ENCODE measurements around the gene IFNGR2. TPM values are rescaled to one million over a fixed set of nuclear protein-coding genes. Genes with fewer than 3 reads are reported as not detected.
A peak's percentile ranks its signal among the peaks of the same experiment; 100 is the strongest.

Gene IFNGR2
- total and polyA plus RNA-seq, 2 donors from 2014 or later: 57.6 to 68.3 TPM

DNA sequence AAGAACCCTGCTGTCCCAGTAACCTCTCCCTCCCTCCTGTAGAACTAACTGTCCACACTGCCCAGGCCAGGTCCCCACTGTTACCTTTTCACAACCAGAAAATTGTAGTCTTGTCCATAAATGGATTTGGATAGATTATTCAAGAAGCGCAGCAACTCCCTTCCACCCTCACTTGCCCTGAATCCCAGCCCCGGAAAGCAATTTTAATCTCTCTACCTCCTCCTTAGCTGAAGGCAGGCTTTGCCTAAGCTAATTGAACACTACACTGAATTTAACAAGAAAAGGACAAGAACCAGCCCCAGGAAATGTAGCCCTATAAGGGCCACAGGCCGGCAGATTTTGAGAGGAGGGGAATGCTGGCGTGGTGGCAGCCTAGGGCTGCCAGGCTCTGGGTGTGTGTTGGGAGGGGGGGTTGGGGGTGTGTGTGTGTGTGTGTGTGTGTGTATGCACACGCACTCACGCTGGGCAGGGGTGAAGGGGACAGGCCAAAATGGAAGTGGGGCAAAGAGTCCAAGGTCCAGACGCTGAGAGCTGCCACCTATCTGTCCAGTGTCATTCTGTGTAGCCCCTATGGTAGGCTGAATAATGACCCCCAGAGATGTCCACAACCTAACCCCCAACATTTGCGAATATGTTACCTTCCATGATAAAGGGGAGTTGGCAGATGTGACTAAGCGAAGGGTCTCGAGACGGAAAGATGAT is 10.8 kb upstream of the IFNGR2 start:
- DNase-seq (peak in 1 of 5 donors; percentile 25), FAIRE-seq (no peak)
- H3K27ac ChIP-seq (ENCODE audit: low read depth in 2 of 2, low read length in 2 of 2): no peak overlapping the region
- H3K4me3 ChIP-seq (ENCODE audit: low read length in 3 of 3): no peak overlapping the region
- H3K9ac ChIP-seq (ENCODE audit: low read length in 3 of 3): no peak overlapping the region
- TF ChIP-seq, protein P1, sequence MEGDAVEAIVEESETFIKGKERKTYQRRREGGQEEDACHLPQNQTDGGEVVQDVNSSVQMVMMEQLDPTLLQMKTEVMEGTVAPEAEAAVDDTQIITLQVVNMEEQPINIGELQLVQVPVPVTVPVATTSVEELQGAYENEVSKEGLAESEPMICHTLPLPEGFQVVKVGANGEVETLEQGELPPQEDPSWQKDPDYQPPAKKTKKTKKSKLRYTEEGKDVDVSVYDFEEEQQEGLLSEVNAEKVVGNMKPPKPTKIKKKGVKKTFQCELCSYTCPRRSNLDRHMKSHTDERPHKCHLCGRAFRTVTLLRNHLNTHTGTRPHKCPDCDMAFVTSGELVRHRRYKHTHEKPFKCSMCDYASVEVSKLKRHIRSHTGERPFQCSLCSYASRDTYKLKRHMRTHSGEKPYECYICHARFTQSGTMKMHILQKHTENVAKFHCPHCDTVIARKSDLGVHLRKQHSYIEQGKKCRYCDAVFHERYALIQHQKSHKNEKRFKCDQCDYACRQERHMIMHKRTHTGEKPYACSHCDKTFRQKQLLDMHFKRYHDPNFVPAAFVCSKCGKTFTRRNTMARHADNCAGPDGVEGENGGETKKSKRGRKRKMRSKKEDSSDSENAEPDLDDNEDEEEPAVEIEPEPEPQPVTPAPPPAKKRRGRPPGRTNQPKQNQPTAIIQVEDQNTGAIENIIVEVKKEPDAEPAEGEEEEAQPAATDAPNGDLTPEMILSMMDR (IDR thresholded peaks at IDR 0.05; ENCODE audit: borderline replicate concordance, extremely low read depth, insufficient read depth): no peak
- no peaks in the 10 kb centered on the region for H3K9me3 ChIP-seq (ENCODE audit: control insufficient read depth in 2 of 3, insufficient read depth in 1 of 3, low read length in 3 of 3)
- H3K4me1 ChIP-seq (ENCODE audit: control insufficient read depth in 2 of 3, insufficient read depth in 2 of 3, low read depth in 1 of 3, low read length in 3 of 3): no peaks in the 10 kb centered on the region
- H3K36me3 ChIP-seq (ENCODE audit: control insufficient read depth in 2 of 3, insufficient read depth in 3 of 3, low read length in 3 of 3): no peaks in the 10 kb centered on the region
- no peaks in the 10 kb centered on the region for H3K27me3 ChIP-seq (ENCODE audit: control insufficient read depth, insufficient read depth, low read length)
- intact Hi-C loops (cut with DNase I): no loop called here

DNA sequence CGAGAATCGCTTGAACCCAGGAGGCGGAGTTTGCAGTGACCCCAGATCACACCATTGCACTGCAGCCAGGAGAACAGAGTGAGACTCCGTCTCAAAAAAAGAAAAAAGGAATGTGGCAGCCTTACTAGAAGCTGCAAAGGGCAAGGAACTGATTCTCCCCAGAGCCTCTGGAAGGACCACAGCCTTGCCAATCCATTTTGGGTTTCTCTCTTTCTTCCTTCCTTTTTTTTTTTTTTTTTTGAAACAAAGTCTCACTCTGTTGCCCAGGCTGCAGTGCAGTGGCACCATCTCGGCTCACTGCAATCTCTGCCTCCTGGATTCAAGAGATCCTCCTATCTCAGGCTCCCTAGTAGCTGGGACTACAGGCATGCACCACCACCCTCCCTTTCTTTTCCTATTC is 9.9 kb upstream of the IFNGR2 start:
- TF ChIP-seq, protein P1 (IDR thresholded peaks at IDR 0.05; ENCODE audit: borderline replicate concordance, extremely low read depth, insufficient read depth): no peak
- DNase-seq (peak in 1 of 5 donors; percentile 4), FAIRE-seq (no peak)
- H3K9me3 ChIP-seq (ENCODE audit: control insufficient read depth in 2 of 3, insufficient read depth in 1 of 3, low read length in 3 of 3): no peaks in the 10 kb centered on the region
- no peak overlapping the region for H3K9ac ChIP-seq (ENCODE audit: low read length in 3 of 3)
- no peak overlapping the region for H3K4me3 ChIP-seq (ENCODE audit: low read length in 3 of 3)
- intact Hi-C loops (cut with DNase I): no loop called here
- no peaks in the 10 kb centered on the region for H3K27me3 ChIP-seq (ENCODE audit: control insufficient read depth, insufficient read depth, low read length)
- H3K27ac ChIP-seq (ENCODE audit: low read depth in 2 of 2, low read length in 2 of 2): no peak overlapping the region
- no peaks in the 10 kb centered on the region for H3K4me1 ChIP-seq (ENCODE audit: control insufficient read depth in 2 of 3, insufficient read depth in 2 of 3, low read depth in 1 of 3, low read length in 3 of 3)
- H3K36me3 ChIP-seq (ENCODE audit: control insufficient read depth in 2 of 3, insufficient read depth in 3 of 3, low read length in 3 of 3): no peaks in the 10 kb centered on the region

DNA sequence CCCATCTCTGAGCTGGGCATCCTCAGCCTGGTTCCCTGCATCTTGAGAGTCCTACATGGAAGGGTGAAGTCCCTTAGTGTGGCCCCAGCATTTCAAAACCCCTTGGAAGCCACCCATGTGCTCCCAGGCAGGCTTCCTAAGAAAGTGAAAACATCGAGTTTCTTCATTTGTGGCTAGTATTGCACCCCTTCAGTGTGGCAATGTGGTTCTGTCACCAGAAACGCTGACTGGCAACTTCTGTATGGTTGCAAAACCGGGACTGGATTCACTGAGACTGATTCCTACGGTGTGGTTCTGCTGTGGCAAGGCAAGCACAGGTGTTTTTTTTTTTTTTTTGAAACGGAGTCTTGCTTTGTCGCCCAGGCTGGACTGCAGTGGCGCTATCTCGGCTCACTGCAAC is 9.0 kb upstream of the IFNGR2 start:
- Histone ChIP-seq H3K4me3 (ENCODE audit: low read length in 3 of 3) (no peak overlapping the region), H3K27ac (ENCODE audit: low read depth in 2 of 2, low read length in 2 of 2) (no peak overlapping the region), H3K4me1 (ENCODE audit: control insufficient read depth in 2 of 3, insufficient read depth in 2 of 3, low read depth in 1 of 3, low read length in 3 of 3) (no peaks in the 10 kb centered on the region), H3K27me3 (ENCODE audit: control insufficient read depth, insufficient read depth, low read length) (no peaks in the 10 kb centered on the region), H3K9me3 (ENCODE audit: control insufficient read depth in 2 of 3, insufficient read depth in 1 of 3, low read length in 3 of 3) (no peaks in the 10 kb centered on the region), H3K36me3 (ENCODE audit: control insufficient read depth in 2 of 3, insufficient read depth in 3 of 3, low read length in 3 of 3) (no peaks in the 10 kb centered on the region), H3K9ac (ENCODE audit: low read length in 3 of 3) (no peak overlapping the region)
- TF ChIP-seq, protein P1 (IDR thresholded peaks at IDR 0.05; ENCODE audit: borderline replicate concordance, extremely low read depth, insufficient read depth): no peak
- FAIRE-seq (no peak), DNase-seq (no peak)
- intact Hi-C loops (cut with DNase I): no loop called here

All from kidney (tissue), 14 donors.